C4-2B (cell line): Measurements from ENCODE around the gene LSM4.

Experiments used
- H3K27ac ChIP-seq: fragments of 450-650 bp; 2 replicates; pipeline ENCODE4 v1.5.1; 2017
- CTCF ChIP-seq: fragments of 450-650 bp; conservative IDR thresholded peaks from 2 replicates; pipeline ENCODE4 v1.5.1; 2017; ENCODE audit warnings: mild to moderate bottlenecking
- ZFX ChIP-seq: fragments of 450-650 bp; IDR thresholded peaks from 2 replicates; pipeline ENCODE4 v1.6.1; 2017

Gene LSM4

GRCh38 chr19:18269070-18269723 is 53.7 kb downstream of the LSM4 start:
- H3K27ac ChIP-seq: no peak overlapping the region
- TF ChIP-seq ZFX (no peak), CTCF (no peak)

- H3K27ac ChIP-seq: no peak overlapping the region
- TF ChIP-seq ZFX (no peak), CTCF (no peak)
These were observed 55.8 kb downstream of the LSM4 start for GRCh38 chr19:18266771-18267686.

GRCh38 chr19:18265582-18265981 is 57.3 kb downstream of the LSM4 start:
- H3K27ac ChIP-seq: no peak overlapping the region
- TF ChIP-seq ZFX: no peak
- TF ChIP-seq CTCF: no peak

GRCh38 chr19:18264971-18265540 is 57.8 kb downstream of the LSM4 start:
- no peak for TF ChIP-seq CTCF
- no peak for TF ChIP-seq ZFX
- no peak overlapping the region for H3K27ac ChIP-seq

- no peak for TF ChIP-seq ZFX
- H3K27ac ChIP-seq: no peak overlapping the region
These were observed 58.6 kb downstream of the LSM4 start for GRCh38 chr19:18264137-18264854.

GRCh38 chr19:18263324-18264136 is 59.3 kb downstream of the LSM4 start:
- H3K27ac ChIP-seq: no peak overlapping the region
- no peak for TF ChIP-seq ZFX
- no peak for TF ChIP-seq CTCF

GRCh38 chr19:18262917-18263316 is 60.0 kb downstream of the LSM4 start:
- TF ChIP-seq CTCF: no peak
- no peak for TF ChIP-seq ZFX
- no peak overlapping the region for H3K27ac ChIP-seq
